GM19351 (cell line): ENCODE measurements around the gene IRF8.

Source experiments
- ATAC-seq: cut with Tn5 transposase; IDR thresholded peaks from one replicate; pipeline ENCODE4 v1.9.1; 2021; ENCODE audit warnings: mild to moderate bottlenecking, moderate library complexity; ENCODE audit not compliant: unreplicated experiment

The IRF8 gene

DNA sequence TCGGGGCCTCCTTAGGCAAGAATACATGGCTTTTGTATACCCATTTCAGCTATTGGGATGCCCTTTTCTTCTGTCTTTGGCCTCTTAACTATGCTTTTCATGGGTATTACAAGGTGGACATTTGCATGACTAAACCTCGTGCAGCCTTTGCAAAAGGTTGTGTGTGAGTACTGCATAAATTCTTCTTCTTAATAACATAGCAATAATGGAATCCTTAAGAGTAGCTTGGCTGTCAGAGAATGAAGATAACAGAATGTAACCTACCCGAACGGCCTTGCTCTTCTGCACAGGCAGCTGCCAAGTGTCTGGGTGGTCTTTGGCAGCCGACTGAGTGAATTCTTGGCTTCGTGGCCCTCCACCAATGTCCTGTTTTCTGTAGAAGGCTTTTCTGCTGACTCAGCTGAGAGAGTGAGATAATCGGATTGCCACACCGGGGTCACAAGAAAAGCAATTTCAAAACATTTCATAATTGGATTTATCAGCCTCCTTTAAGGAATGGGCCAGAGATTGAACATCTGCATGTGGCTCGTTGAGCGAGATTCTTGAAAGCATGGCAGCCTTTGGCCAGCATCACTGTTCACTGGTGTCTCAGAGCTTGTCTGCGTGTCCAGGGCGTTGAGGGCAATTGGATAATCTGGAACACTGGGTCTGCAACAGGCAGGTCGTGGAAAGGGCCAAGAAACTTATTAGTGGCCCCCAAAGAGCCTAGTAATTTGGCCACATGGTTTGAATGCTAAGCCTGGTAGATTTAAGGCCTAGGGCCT is 13.4 kb downstream of the IRF8 start:
- ATAC-seq: no peak

DNA sequence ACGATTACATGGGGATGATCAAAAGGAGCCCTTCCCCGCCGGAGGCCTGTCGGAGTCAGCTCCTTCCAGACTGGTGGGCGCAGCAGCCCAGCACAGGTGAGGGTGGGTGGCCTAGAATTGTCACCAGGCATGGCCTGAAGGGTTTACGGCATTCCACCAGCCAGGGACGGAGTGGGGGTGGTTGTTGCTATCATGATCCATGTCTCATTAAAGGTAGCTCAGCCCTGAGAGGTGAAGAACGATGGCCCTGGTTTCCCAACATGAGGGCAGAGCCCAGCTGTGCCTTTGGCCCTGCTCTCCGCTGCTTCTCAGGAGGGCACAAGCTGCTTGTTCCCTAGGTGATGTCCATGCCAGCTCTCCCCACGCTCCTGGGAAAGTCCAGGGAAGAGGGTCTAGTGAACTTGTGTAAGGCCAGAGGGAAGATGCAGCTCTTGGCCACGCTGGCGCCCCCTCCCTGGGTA is 14.2 kb downstream of the IRF8 start:
- ATAC-seq: no peak

DNA sequence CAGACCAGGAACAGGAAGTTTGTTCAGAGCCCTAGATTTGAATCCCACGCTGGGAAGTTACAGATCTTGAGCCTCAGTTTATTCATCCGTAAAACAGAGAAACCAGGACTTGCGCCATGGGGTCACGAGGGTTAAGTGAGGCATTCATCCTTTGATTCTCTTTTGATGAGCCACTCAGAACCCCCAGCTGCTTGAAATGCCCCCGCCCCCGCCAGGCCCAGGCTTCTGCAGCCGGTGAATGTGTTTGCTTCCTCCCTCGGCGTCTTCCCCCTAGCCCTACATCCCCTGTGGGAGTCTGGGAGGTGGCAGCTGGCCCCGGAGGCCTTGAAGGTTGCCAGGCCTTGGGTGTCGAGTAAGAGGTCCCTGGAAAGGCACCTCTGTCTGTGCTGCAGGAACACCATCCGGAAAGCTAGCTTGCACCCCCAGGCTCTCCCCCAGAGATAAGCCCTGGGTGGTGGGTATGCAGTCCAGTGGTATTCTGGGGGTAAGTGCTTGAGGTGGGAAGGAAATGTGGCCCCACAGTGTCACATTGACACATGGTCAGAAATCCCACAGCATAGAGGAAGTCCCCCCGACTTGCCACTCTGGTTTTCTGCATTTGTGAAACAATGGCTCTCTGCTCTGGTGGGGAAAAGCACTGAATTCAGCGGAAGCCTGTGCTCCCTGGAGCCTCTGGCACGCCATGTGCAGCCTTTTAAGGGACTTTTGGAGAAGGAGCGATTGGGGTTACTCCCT is 14.9 kb downstream of the IRF8 start:
- ATAC-seq: no peak

DNA sequence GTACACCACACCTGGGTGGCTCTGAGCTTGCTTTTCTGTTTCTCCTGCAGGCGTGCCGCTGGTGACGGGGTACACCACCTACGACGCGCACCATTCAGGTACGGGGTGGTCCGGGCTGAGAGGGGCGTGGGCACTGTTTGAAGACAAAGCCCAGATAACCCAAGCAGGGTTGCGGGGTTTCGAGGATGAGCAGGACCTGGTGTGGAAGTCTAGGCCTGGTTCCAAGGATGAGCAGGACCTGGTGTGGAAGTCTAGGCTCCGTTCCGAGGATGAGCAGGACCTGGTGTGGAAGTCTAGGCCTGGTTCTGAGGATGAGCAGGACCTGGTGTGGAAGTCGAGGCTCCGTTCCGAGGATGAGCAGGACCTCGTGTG is 15.4 kb downstream of the IRF8 start:
- ATAC-seq: no peak

DNA sequence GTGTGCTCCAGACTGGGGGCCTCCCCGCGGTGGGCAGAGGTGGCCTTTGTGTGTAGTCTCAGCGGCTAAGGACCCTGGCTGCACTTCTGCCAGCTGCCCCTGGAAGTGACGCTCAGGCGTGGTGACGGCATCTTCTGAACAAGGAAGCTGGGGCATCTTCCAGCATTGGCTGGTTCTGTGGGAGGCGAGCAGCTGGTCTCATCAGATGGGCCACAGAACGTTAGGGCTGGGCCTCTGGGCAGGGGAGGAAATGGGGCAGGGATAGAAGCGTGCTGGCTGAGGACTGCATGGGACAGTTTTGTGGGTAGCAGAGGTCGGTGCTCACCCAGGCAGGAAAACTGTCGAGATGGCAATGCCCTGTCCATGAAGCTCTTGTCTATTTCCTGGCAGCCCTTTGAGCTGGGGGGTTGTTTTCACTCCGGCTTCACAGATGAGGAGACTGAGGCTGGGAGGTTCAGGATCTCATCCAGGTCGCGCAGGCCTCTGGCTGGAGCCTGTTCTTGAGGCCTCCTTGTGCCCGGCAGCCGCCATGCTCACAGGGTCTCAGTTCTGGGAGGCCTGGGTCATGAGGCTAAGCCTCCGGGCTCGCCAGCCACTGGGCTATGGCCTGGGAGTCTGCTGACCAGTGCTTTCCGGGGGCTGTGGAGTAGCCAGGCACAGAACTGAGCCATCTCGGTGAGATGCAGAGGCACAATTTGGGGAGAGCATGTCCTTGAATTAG is 16.3 kb downstream of the IRF8 start:
- no peak for ATAC-seq

DNA sequence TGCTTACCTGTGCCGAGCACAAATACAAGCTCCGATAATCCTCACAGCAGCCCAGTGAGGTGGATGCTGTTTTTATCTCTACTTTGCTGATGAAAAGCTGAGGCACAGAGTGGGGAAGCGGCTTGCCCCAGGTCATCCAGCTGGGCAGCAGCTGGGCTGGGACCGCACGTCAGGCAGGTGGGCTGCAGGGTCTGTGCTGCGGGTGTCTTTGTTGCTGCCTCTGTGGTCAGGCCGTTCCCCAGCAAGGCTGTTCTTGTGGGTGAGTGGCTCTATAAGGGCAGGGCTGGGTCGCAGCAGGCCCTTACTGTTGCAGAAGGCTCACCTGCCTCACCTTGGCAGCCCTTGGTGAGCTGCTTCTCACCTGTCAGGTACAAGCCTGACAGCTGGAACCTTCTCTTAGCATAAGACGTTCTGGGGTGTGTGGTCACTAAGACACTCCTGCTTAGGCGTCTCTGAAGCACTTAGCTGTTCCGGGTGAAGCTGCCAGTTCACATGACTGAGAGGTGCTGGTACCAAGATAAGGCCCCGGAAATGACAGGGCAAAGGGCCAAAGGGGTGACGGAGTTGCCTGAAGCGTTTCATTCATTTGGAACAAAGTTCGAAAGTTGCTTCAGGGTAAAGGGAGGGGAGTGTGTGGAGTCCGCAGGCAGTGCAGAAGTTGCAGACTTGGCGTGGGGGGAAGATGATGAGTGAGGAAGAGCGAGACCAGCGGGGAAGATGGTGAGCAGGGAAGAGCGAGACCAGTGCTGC is 17.4 kb downstream of the IRF8 start:
- ATAC-seq: no peak

DNA sequence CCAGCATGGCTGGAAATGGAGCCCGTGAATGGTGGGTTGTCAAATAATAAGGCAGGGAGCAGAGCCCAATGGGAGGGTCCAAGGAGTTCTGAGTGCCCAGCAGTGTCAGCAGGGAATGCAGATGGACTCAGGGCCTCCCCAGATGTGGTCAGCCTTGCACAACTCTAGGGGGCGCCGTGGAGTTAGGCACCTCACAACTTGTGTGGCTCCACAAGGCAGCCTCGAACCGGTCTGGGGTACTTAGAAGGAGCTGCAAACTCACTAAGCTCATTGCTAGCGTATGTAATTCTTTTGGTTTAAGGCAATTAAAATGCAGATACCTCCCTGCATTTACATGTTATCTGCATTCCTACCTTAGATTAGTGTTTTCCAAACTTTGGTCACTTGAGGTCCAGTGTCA is 18.1 kb downstream of the IRF8 start:
- ATAC-seq: no peak

DNA sequence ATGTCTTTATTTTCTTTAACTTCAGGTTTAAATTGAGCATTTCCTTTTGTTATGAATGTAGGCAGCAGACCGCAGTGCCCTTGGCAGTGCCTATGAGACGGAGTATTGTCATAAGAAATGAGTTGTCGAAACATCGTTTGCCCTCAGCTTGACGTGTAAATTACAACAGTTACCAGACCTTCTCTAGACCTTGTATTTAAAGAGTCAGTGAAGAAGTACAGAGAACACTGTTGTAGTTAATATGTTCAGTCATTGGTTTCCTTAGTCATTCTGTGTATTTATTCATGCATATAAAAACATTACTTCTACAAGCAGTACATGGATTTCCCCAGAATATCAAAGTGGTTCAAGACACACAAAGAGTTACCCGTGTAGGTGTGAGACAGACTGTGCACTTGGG is 19.0 kb downstream of the IRF8 start:
- ATAC-seq: no peak

DNA sequence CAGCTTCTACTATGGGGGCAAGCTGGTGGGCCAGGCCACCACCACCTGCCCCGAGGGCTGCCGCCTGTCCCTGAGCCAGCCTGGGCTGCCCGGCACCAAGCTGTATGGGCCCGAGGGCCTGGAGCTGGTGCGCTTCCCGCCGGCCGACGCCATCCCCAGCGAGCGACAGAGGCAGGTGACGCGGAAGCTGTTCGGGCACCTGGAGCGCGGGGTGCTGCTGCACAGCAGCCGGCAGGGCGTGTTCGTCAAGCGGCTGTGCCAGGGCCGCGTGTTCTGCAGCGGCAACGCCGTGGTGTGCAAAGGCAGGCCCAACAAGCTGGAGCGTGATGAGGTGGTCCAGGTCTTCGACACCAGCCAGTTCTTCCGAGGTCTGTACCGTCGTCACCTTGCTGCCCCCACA is 19.5 kb downstream of the IRF8 start:
- no peak for ATAC-seq

DNA sequence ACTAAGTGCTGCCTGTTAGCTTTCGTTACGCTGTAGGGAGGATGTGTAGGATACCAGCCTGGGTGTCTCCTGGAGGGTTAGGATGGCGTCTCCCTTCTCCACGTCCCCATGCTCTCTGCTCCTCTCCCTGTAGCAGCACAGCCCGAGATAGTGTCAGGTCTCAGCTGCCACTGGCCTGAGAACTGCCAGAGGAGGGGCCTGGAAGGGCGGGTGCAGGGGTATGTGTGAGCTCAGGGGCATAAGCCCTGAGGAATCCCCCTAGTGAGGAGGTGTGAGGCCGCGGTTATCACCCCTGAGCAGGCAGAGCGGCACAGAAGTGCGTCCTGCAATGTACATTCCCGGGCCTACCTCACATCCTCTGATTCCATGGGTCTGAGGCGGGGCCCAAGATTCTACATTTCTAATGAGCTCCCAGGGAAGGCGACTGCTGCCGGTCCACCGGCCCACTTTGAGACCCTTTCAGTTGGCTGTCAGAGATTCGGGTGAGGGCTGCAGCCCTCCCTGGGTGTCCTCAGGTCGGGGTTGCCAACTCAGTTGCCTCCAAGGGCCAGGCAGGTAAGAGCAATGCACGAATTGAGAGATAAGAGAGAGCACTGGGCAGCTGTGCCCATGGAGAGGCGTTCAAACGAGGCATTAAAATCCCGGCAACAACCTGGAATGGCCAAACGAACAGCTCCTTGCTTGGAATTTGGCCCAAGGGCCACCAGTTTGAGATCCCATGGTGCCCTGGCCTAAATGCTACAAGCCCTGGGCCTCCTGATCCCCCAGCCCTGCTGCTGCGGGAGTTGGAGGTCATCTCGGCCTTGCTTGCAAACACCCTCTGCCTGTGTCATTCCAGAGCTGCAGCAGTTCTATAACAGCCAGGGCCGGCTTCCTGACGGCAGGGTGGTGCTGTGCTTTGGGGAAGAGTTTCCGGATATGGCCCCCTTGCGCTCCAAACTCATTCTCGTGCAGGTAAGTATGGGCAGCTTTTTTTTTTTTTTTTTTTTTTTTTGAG is 20.6 kb downstream of the IRF8 start:
- ATAC-seq: no peak

DNA sequence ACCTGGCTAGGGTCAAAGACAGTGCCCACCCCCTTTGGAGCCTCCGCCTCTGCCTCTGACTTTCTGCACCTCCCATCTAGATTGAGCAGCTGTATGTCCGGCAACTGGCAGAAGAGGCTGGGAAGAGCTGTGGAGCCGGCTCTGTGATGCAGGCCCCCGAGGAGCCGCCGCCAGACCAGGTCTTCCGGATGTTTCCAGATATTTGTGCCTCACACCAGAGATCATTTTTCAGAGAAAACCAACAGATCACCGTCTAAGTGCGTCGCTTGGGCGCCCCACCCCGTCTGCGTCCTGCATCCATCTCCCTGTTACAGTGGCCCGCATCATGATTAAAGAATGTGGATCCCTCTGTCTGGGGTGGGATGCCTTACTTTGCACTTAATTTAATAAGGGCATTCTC is 22.1 kb downstream of the IRF8 start:
- no peak for ATAC-seq

DNA sequence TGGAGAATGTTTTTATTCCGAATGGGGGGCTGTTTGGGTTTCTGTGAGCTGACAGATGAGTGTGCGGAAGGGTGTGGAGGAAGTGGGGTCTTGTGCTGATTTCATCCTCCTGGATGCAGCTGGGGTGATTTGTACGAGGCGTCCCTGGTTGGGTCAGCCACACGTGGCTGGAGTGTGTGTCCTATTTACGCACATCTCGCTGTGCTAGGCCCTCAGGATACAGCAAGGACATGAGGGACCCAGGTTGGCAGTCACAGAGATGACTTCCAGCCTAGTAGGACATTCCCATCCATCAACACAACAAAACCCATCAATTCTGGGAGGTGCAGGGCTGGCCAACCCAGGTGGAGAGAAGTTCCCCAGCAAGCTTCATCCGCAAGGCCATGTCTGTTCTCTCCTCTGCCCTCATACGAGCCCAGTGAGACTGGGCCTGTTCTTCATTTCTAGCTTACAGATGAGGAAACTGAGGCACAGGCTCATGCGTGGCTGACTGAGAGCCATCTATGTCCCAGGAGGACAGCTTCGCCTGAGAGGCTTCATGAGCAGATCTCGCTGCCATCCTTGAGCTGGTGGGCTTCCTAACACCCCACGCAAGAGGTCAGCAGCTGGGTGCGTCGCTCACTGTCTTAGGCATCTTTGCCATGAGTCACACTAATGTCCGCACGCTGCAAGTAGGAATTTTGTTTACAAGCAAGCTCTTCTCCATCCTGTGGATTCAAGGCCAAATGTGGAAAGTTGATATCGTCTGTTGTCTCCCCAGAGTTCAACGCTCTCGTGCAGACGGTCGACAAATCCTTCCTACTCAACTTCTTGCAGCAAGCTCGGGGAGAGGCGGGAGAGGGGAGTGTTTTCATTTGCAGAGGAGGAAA is 24.4 kb downstream of the IRF8 start:
- no peak for ATAC-seq

DNA sequence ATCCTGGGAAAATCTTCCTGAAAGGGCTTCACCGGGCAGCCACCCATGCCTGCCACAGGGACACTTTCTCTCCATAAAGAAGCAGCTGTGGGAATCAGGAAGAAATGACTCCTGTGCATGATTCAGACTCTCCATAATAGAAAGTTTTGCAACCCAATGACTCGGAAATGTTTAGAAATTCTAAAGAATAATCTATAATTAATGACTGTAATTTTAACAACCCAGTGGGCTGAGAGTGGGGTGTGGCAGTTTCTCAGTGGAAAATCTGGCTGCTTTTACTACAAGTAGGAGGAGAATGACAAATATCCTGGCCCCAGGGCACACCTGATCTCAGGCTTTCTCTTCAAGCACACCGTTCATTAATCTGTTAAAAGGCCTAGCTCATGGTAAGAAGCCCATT is 25.7 kb downstream of the IRF8 start:
- ATAC-seq: no peak

DNA sequence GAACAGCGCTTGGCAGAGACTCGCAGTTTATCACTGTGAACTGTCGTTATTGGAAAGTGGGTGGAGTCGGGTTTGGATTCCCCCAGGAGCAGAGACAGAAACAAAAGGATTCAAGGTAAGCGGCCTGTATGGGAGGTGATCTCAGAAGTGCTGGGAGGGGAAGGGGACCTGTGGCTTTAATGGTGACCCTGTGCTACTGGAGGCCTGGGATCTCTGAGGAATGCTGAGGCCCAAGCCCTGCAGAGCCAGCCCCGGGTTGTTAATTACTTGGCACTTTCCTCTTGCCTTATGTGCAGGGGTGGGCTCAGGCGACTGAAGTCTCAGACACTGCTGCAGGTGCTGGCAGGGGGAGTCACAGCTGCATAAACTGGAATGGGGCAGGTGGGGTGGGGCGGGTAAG is 27.4 kb downstream of the IRF8 start:
- ATAC-seq: no peak

DNA sequence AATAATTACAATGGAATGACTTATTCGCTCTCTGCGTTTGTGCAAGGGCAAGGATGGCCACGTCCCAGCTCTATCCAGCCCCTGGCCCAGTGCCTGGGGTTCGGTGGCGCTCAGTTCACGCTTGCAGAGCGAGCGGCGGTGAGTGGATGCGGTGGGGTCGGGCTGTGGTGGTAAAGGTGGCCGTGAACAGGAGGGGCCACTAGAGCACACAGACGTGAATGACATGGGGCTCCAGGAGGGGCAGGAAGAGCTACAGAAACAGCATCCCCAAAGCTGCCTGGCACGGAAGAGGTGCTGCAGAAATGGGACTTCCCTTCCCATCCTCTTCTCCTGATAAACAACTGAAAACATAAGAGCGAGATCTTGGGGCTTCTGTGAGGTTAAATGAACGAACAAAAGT is 28.4 kb downstream of the IRF8 start:
- ATAC-seq: no peak

DNA sequence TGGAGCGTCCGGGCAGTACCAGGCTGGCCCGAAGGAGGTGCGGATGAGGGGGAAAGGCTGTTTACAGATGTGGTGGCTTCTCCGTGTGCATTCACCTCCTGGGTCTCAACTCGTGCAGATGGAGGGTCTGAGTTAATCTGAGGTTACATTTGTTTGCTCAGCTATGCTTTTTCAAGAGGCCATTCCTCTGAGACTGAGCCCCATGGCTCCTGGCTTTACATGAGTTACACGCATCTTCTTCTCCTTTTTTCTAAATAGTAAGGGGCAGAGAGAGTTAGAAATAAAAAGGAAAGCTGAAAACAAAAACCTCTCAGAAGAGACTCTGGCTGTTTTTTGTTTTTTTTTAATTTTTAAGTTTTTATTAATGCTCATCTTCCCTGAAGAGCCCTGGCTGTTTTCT is 29.0 kb downstream of the IRF8 start:
- ATAC-seq: no peak

DNA sequence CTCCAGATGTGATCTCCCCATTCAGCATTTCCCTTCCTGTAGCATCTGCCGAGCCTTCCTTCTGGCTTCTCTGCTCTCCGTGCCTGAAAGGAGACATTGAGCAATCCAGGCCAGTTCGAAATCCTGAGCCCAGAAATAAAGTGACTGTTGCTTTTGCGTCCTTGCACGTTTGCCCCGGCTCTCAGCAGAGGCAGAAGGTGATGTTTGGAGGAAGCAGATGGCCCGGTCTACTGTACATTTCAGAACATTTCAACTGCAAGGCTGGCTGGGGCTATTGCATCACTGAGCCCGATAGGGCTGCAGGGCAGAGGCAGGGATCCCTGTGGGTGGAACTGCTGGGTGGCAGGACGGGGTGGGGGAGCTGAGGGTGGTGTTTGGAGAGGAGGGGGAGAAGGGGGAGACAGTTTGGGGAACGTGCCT is 29.4 kb downstream of the IRF8 start:
- no peak for ATAC-seq

DNA sequence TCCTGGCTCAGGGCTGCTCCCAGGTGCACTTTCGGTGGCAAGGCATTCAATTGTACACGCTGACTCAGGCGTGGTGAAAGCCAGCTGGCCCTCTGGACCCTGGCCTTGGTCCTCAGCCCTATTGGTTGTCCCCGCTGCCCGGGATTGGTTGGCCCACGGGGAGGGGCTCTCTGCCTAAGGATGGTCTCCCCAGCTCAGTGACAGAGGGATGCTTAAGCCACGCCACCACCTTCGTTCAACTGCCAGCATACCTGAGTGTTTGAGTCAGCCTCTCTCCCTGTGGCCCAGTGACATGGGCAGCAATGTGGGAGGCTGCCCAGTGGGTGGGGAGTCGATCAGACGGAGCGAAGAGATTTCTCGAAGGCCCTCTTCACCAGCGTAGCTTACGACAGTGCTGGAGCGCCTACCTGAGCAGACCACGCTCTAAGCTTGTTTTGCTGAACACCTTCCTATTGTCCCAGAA is 30.3 kb downstream of the IRF8 start:
- no peak for ATAC-seq

DNA sequence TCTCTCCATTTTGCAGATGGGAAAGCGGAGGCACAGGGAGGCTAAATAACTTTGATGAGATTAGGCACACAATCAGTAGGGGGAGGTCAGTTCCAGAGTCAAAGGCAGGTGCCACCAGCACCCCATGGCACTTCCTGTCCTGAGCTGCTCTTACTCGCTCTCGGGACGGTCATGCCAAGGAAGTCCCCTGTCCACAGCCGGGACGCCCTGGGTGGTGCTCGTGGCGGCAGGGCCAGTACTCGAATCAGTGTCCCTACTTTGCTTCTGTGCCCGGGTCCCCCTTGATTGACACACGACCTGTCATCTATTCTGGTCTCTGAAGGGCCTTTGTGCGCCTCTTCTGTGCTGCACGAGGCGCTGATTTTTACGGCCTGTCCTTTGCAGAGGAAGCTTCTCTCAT is 31.3 kb downstream of the IRF8 start:
- no peak for ATAC-seq
